Karpas-422 (cell line): ENCODE measurements around the gene FXYD2. TPM values are rescaled to one million over a fixed set of nuclear protein-coding genes. Genes with fewer than 3 reads are reported as not detected.
"Not testable (repeated sequence)": the region's sequence is repeated elsewhere in the genome, so short reads cannot be mapped to it uniquely, and the experiment has no call there.

Experiments
- DNase-seq: peaks from one replicate; pipeline ENCODE4 v3.0.0-alpha.2; 2015
- H2AFZ ChIP-seq: fragments of 200-600 bp; sonication (generic); 2 replicates; pipeline ENCODE4 v1.6.1; 2014; ENCODE audit warnings: antibody characterized with exemption, low read length, mixed read lengths
- H3K27ac ChIP-seq: fragments of 200-600 bp; sonication (generic); 2 replicates; pipeline ENCODE4 v1.5.1; 2014; ENCODE audit warnings: mild to moderate bottlenecking, low read length, moderate library complexity
- H3K27me3 ChIP-seq: fragments of 200-600 bp; sonication (generic); 2 replicates; pipeline ENCODE4 v1.6.1; 2014; ENCODE audit warnings: low read length, mixed read lengths
- H3K36me3 ChIP-seq: fragments of 200-600 bp; sonication (generic); 2 replicates; pipeline ENCODE4 v1.6.1; 2014; ENCODE audit warnings: low read length, mixed read lengths; ENCODE audit not compliant: insufficient read depth
- H3K4me1 ChIP-seq: fragments of 200-600 bp; sonication (generic); 2 replicates; pipeline ENCODE4 v1.6.1; 2014; ENCODE audit warnings: mild to moderate bottlenecking, low read length, mixed read lengths
- H3K4me2 ChIP-seq: fragments of 200-600 bp; sonication (generic); 2 replicates; pipeline ENCODE4 v1.6.1; 2014; ENCODE audit warnings: low read length, low read depth, mild to moderate bottlenecking; ENCODE audit not compliant: poor library complexity, severe bottlenecking
- H3K4me3 ChIP-seq: fragments of 200-600 bp; sonication (generic); 2 replicates; pipeline ENCODE4 v1.5.1; 2014; ENCODE audit warnings: mild to moderate bottlenecking, antibody characterized with exemption, low read length, mixed read lengths
- H3K79me2 ChIP-seq: fragments of 200-600 bp; sonication (generic); 2 replicates; pipeline ENCODE4 v1.6.1; 2014; ENCODE audit warnings: mild to moderate bottlenecking, low read length, mixed read lengths
- H3K9ac ChIP-seq: fragments of 200-600 bp; sonication (generic); 2 replicates; pipeline ENCODE4 v1.6.0; 2014; ENCODE audit warnings: low read length
- H3K9me2 ChIP-seq: fragments of 200-600 bp; sonication (generic), shearing (Covaris generic); replicated peaks from 2 replicates; pipeline ENCODE4 v1.6.0; 2014; ENCODE audit warnings: mild to moderate bottlenecking, low read length, moderate library complexity; ENCODE audit not compliant: insufficient read depth
- H3K9me3 ChIP-seq: fragments of 300-700, 200-600 bp; sonication (generic); 2 replicates; pipeline ENCODE4 v1.6.1; 2014; ENCODE audit warnings: low read length, mixed read lengths
- H4K20me1 ChIP-seq: fragments of 200-600 bp; sonication (generic); 2 replicates; pipeline ENCODE4 v1.6.1; 2014; ENCODE audit warnings: mild to moderate bottlenecking, antibody characterized with exemption, low read length, low read depth; ENCODE audit not compliant: insufficient read depth
- total RNA-seq: library from RNA; depleted of rRNA; stranded (reverse); fragments of >200 nt; shearing (Covaris generic); gene quantifications from 2 replicates; pipeline ENCODE4 v1.2.3, GENCODE V29; 2014; ENCODE audit warnings: low replicate concordance

Gene FXYD2
- total RNA-seq, 1 experiment from 2014 or later: 3.1 TPM

GRCh38 chr11:117817368-117818040 lies 7.0 kb downstream of the FXYD2 start:
- Histone ChIP-seq H3K9me2 (no peaks in the 10 kb centered on the region), H4K20me1 (no peaks in the 10 kb centered on the region), H3K9me3 (no peaks in the 10 kb centered on the region), H2AFZ (no peak overlapping the region), H3K9ac (no peak overlapping the region), H3K27me3 (no peaks in the 10 kb centered on the region), H3K4me2 (no peak overlapping the region), H3K36me3 (no peaks in the 10 kb centered on the region), H3K4me1 (peaks cover 15% of the 10 kb centered on the region), H3K4me3 (no peak overlapping the region), H3K79me2 (no peaks in the 10 kb centered on the region), H3K27ac (no peak overlapping the region)
- peak; percentile 76 for DNase-seq

DNA sequence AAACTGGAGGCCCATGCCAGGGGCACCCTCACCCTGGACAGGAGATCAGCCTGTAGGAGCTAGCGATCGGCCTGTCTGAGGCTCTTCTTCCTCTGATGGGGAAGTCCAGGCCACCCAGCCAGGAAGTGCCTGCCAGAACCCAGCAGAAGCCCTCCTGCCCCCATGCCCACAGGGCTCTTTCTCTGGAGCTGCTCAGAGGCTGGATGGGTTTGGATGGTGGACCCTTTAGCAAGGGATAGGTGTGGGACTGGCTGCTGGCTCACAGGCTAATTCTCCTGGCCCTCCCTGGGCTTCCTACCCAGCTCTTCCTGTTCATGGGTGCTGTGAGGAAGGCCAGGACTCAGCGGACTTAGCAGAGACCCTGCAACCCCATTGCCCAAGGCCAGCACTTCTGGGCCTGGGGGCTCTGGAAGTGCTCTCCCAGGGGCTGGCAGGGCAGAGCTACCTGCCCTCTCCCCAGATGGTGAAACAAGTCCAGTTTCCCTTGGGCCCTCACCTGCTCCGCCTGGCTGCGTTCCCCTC lies 7.6 kb downstream of the FXYD2 start:
- Histone ChIP-seq H3K9ac (no peak overlapping the region), H3K9me2 (no peaks in the 10 kb centered on the region), H3K4me1 (peaks cover 15% of the 10 kb centered on the region), H2AFZ (no peak overlapping the region), H3K27me3 (no peaks in the 10 kb centered on the region), H3K27ac (no peak overlapping the region), H3K36me3 (no peaks in the 10 kb centered on the region), H3K9me3 (no peaks in the 10 kb centered on the region), H3K79me2 (no peaks in the 10 kb centered on the region), H3K4me3 (no peak overlapping the region), H4K20me1 (no peaks in the 10 kb centered on the region), H3K4me2 (no peak overlapping the region)
- no peak for DNase-seq

DNA sequence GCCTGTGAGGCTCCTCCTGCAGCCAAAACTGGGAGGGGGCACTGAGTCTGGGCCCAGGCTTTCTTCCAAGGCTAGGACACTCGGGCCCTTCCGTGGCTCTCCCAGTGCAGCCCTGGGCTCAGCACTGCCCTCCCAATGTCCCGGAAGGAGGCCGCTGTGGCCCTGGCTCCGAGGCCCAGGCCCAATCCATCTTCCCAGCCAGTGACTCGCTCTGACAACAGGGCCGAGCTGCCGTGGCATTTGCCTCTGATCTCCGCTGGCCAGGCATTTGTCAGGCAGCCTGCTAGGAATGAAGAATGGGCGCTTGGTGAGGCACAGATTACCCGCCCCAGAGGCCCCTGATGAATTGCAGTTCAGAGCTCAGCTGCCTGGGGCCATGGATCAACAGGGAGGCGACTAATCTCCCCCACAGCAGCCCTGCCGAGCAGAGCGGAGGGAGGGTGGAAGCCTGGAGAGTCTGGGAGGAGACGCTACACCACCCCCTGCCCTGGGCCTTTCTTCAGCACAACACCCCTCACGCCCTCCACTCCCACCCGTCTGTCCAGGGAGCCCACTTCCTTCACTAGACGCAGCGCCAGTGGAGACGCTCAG lies 8.3 kb downstream of the FXYD2 start:
- DNase-seq: no peak
- Histone ChIP-seq H3K27ac (no peak overlapping the region), H3K4me2 (no peak overlapping the region), H3K9me2 (no peaks in the 10 kb centered on the region), H3K9ac (no peak overlapping the region), H3K79me2 (no peaks in the 10 kb centered on the region), H2AFZ (no peak overlapping the region), H3K4me1 (peaks cover 15% of the 10 kb centered on the region), H3K4me3 (no peak overlapping the region), H3K9me3 (no peaks in the 10 kb centered on the region), H4K20me1 (no peaks in the 10 kb centered on the region), H3K27me3 (no peaks in the 10 kb centered on the region), H3K36me3 (no peaks in the 10 kb centered on the region)

- Histone ChIP-seq H3K4me3 (no peak overlapping the region), H3K4me2 (peak overlapping the region; percentile 23), H3K9me2 (no peaks in the 10 kb centered on the region), H3K27me3 (no peaks in the 10 kb centered on the region), H4K20me1 (no peaks in the 10 kb centered on the region), H2AFZ (no peak overlapping the region), H3K27ac (no peak overlapping the region), H3K36me3 (no peaks in the 10 kb centered on the region), H3K4me1 (peaks cover 15% of the 10 kb centered on the region), H3K9me3 (no peaks in the 10 kb centered on the region), H3K79me2 (no peaks in the 10 kb centered on the region), H3K9ac (no peak overlapping the region)
- peak; percentile 79 for DNase-seq
These were observed 9.2 kb downstream of the FXYD2 start for GRCh38 chr11:117815262-117815803.

DNA sequence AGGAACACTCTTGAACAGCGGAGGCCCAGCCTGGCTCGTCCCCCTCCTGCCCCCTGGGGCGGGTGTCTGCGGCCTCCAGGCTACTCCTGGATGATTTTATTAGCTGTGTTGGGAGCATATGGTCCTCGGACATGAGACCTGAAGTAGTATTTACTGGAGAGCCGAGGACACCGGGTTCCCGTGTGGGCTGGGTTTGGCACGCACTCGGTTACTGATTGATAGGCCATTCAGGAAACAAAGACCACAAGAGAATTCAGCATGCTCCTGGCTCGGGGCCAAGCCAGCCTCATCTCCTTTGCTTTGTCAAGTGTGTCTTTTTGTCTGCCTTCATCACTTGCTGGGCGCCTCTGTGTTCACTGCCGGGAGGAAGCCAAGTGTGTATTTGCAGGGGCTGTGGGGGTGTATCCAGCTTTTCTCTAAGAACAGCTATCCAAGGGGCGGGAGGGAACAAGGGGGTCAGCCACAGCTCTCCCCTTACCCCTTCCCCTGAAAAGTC lies 9.7 kb downstream of the FXYD2 start:
- no peak overlapping the region for H2AFZ ChIP-seq
- no peaks in the 10 kb centered on the region for H3K27me3 ChIP-seq
- peak; percentile 68 for DNase-seq
- peak overlapping the region; percentile 23 for H3K4me2 ChIP-seq
- H3K4me3 ChIP-seq: no peak overlapping the region
- no peaks in the 10 kb centered on the region for H3K9me3 ChIP-seq
- H3K9me2 ChIP-seq: no peaks in the 10 kb centered on the region
- no peaks in the 10 kb centered on the region for H3K79me2 ChIP-seq
- H3K4me1 ChIP-seq: peaks cover 15% of the 10 kb centered on the region
- H3K9ac ChIP-seq: no peak overlapping the region
- H4K20me1 ChIP-seq: no peaks in the 10 kb centered on the region
- no peak overlapping the region for H3K27ac ChIP-seq
- H3K36me3 ChIP-seq: no peaks in the 10 kb centered on the region

DNA sequence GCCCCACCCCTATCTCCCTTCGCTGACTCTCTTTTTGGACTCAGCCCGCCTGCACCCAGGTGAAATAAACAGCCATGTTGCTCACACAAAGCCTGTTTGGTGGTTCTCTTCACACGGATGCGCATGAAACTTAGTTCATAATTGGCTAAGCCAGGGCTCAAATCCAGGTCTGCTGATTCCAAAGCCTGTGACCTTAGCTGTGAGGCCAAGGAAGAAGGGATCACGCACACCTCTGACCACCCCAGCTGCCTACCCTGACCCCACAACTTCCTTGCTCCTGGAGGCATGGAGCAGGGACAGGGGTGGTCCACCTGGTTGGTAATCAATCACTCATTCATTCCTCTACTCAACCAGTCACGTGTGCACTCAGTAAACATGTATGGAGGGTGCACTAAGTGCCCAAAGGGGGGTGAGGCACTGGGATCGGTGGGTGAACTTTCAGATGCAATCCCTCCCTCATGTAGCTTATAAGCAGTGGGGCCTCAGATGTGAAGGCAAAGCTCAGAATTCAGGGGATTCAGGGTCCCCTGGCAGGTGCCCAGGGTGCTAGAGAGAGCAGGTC lies 10.3 kb downstream of the FXYD2 start:
- no peaks in the 10 kb centered on the region for H3K79me2 ChIP-seq
- no peaks in the 10 kb centered on the region for H3K36me3 ChIP-seq
- peaks cover 15% of the 10 kb centered on the region for H3K4me1 ChIP-seq
- no peaks in the 10 kb centered on the region for H4K20me1 ChIP-seq
- H3K4me3 ChIP-seq: no peak overlapping the region
- H3K9ac ChIP-seq: no peak overlapping the region
- H3K4me2 ChIP-seq: no peak overlapping the region
- H3K27ac ChIP-seq: no peak overlapping the region
- no peaks in the 10 kb centered on the region for H3K9me3 ChIP-seq
- DNase-seq: no peak
- H2AFZ ChIP-seq: no peak overlapping the region
- H3K9me2 ChIP-seq: no peaks in the 10 kb centered on the region
- H3K27me3 ChIP-seq: no peaks in the 10 kb centered on the region

DNA sequence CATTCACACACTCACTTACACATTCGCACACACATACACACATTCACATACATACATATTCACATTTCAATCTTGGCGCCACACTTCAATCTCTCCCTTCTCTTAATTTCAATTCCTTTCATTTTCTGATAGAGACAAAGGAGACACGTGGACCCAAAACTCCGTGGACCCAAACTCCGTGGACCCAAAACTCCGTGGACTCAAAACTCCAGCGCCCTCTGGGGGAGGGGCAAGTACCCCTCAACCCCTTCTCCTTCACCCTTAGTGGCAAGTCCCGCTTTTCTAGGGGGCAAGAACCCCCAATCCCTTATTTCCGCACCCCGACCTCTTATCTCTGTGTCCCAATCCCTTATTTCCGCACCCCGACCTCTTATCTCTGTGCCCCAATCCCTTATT lies 14.5 kb downstream of the FXYD2 start:
- H4K20me1 ChIP-seq, DNase-seq, H3K4me1 ChIP-seq, H3K27ac ChIP-seq, H3K4me2 ChIP-seq, H3K36me3 ChIP-seq, H2AFZ ChIP-seq, H3K4me3 ChIP-seq, H3K27me3 ChIP-seq, H3K9ac ChIP-seq, H3K9me2 ChIP-seq, H3K79me2 ChIP-seq, H3K9me3 ChIP-seq: not testable (repeated sequence)
